Left ventricle myocardium superior (tissue), 1 donor: ENCODE measurements around the gene BMS1. TPM values are rescaled to one million over a fixed set of nuclear protein-coding genes. Genes with fewer than 3 reads are reported as not detected.
"Not testable (repeated sequence)": the region's sequence is repeated elsewhere in the genome, so short reads cannot be mapped to it uniquely, and the experiment has no call there.

Experiments used
- ATAC-seq: fragments of 200-7000 bp; cut with Tn5 transposase; one replicate; pipeline ENCODE4 v1.9.1; 2020; ENCODE audit warnings: mild to moderate bottlenecking, moderate library complexity
- DNase-seq: peaks from one replicate; pipeline ENCODE4 v3.0.0-alpha.2; 2020
- intact Hi-C: fragments of 100-400 bp; cut with micrococcal nuclease; formaldehyde crosslinking; loops from one replicate; pipeline ENCODE4 v1.11.0; 2022
- total RNA-seq: library from RNA; stranded (reverse); fragmentation: NEBNext Ultra II Directional; extraction: Animal tissue kit (Norgen Biotek cat#: 25700); gene quantifications from one replicate; pipeline ENCODE4 v1.2.1, GENCODE V29; 2021
- donor health status: DM: no; HTN: yes; CAD: no; lungs with severe emphysema.

Gene BMS1
- total RNA-seq, 1 donor from 2014 or later: 14.7 TPM

GRCh38 chr10:42785759-42786158, 3.2 kb downstream of the BMS1 start:
- intact Hi-C loops: no loop called here
- ATAC-seq (no peak), DNase-seq (no peak)

GRCh38 chr10:42790835-42791234, 8.2 kb downstream of the BMS1 start:
- ATAC-seq (no peak), DNase-seq (no peak)
- intact Hi-C loops: no loop called here

GRCh38 chr10:42795701-42796100, 13.1 kb downstream of the BMS1 start:
- intact Hi-C loops: no loop called here
- no peak for DNase-seq
- ATAC-seq: no peak

- no peak for ATAC-seq
- intact Hi-C loops: no loop called here
- DNase-seq: no peak
Measured at GRCh38 chr10:42801135-42801534, 18.5 kb downstream of the BMS1 start.

- DNase-seq (no peak), ATAC-seq (no peak)
- intact Hi-C loops: no loop called here
Measured at GRCh38 chr10:42802876-42803275, 20.3 kb downstream of the BMS1 start.

GRCh38 chr10:42809676-42810075, 27.1 kb downstream of the BMS1 start:
- DNase-seq: no peak
- no peak for ATAC-seq
- intact Hi-C loops: no loop called here

- DNase-seq (no peak), ATAC-seq (no peak)
- intact Hi-C loops: no loop called here
Measured at GRCh38 chr10:42812028-42812427, 29.4 kb downstream of the BMS1 start.

- ATAC-seq, DNase-seq, intact Hi-C loops: not testable (repeated sequence)
Measured at GRCh38 chr10:42813989-42814687, 31.5 kb downstream of the BMS1 start.

GRCh38 chr10:42816334-42816733, 33.7 kb downstream of the BMS1 start:
- intact Hi-C loops, ATAC-seq, DNase-seq: not testable (repeated sequence)

GRCh38 chr10:42816912-42817311, 34.3 kb downstream of the BMS1 start:
- intact Hi-C loops: no loop called here
- DNase-seq: no peak
- no peak for ATAC-seq

- intact Hi-C loops, ATAC-seq, DNase-seq: not testable (repeated sequence)
Measured at GRCh38 chr10:42817417-42817816, 34.8 kb downstream of the BMS1 start.

- ATAC-seq: peak; percentile 50
- DNase-seq, intact Hi-C loops: not testable (repeated sequence)
Measured at GRCh38 chr10:42826759-42827158, 44.2 kb downstream of the BMS1 start.

GRCh38 chr10:42827201-42827600, 44.6 kb downstream of the BMS1 start:
- DNase-seq: no peak
- intact Hi-C loops: no loop called here
- peak; percentile 45 for ATAC-seq

GRCh38 chr10:42828391-42828790, 45.8 kb downstream of the BMS1 start:
- ATAC-seq, DNase-seq, intact Hi-C loops: not testable (repeated sequence)

- ATAC-seq: no peak
- intact Hi-C loops: no loop called here
Measured at GRCh38 chr10:42830237-42830636, 47.6 kb downstream of the BMS1 start.

GRCh38 chr10:42836096-42836495, 53.5 kb downstream of the BMS1 start:
- intact Hi-C loops: no loop called here
- no peak for DNase-seq
- no peak for ATAC-seq

More at GRCh38 chr10:42830237-42830636, 47.6 kb downstream of the BMS1 start:
- DNase-seq: no peak

GRCh38 chr10:42836771-42837468, 54.3 kb downstream of the BMS1 start:
- DNase-seq (peak; percentile 53), ATAC-seq (peak; percentile 84)
- intact Hi-C loops: no loop called here

GRCh38 chr10:42844810-42845209, 62.2 kb downstream of the BMS1 start:
- ATAC-seq, DNase-seq, intact Hi-C loops: not testable (repeated sequence)

GRCh38 chr10:42847261-42847660, 64.7 kb downstream of the BMS1 start:
- ATAC-seq, intact Hi-C loops, DNase-seq: not testable (repeated sequence)

- intact Hi-C loops: no loop called here
- no peak for ATAC-seq
Measured at GRCh38 chr10:42850931-42851330, 68.3 kb downstream of the BMS1 start.

GRCh38 chr10:42859256-42859655, 76.7 kb downstream of the BMS1 start:
- intact Hi-C loops: no loop called here
- no peak for DNase-seq
- ATAC-seq: no peak

More at GRCh38 chr10:42850931-42851330, 68.3 kb downstream of the BMS1 start:
- no peak for DNase-seq
